Measurements from ENCODE around the gene HCN2. TPM values are rescaled to one million over a fixed set of nuclear protein-coding genes. Genes with fewer than 3 reads are reported as not detected.

Gene HCN2
- total and polyA plus RNA-seq, 2 of the 8 experiments (the other 6 are each of a cell fraction or from before 2014, with no cell fraction given): 1.0 to 4.0 TPM

DNA sequence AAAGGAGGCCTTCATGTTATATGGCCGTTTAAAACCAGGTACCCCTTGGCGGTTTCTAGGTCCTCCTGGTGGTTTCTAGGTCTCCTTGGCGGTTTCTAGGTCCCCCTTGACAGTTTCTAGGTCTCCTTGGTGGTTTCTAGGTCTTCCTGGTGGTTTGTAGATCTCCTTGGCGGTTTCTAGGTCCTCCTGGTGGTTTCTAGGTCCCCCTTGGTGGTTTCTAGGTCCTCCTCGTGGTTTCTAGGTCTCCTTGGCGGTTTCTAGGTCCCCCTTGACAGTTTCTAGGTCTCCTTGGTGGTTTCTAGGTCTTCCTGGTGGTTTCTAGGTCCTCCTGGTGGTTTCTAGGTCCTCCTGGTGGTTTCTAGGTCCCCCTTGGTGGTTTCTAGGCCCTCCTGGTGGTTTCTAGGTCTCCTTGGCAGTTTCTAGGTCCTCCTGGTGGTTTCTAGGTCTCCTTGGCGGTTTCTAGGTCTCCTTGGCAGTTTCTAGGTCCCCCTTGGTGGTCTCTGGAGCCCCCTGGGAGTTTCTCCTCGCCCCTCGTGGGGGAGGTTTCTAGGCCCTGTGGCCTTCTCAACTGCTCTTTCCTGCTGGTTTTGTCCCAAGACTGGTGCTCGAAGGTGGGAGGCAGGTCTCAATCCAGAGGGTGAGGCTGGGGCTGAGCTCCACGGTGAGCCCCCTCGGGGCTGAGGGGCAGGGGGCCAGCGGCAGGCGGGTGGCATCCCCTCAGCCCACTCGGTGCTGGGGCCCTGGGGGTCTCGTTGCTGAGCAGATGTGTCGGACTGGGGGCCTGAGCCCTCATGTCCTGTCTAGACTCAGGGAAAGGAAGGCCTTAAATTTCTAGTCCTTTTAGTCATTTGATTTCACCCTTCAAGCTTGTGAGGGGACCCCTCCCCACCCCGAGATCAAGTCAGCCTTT, 8.0 kb downstream of the HCN2 start:
- H4K20me1 ChIP-seq (replicated peaks in 1 of 2; ENCODE audit: control insufficient read depth in 1 of 2, insufficient read depth in 2 of 2, low read length in 2 of 2): peaks cover 0 to 1% of the 10 kb centered on the region in 2 experiments
- H3K79me1 ChIP-seq (ENCODE audit: low read depth, low read length): no peaks in the 10 kb centered on the region
- WGBS, 2 experiments (ENCODE audit: extremely low coverage in 1 of 2, insufficient coverage in 1 of 2, insufficient read length in 1 of 2, insufficient replicate concordance in 2 of 2, low coverage in 1 of 2, low lambda C conversion rate in 2 of 2, missing lambda C conversion rate in 1 of 2): 92% methylated on average over 17 of the region's 18 CpGs; no CpG with 5 or more reads in 1 of the 2 experiments
- no peak overlapping the region for H3K27ac ChIP-seq (ENCODE audit: low read depth, low read length)
- no peak overlapping the region for H3K4me2 ChIP-seq (ENCODE audit: insufficient read depth in 1 of 2, low read depth in 2 of 2, low read length in 2 of 2)
- H2BK12ac ChIP-seq (ENCODE audit: low read depth, low read length): no peak overlapping the region
- FAIRE-seq (no peak), DNase-seq (ENCODE audit: low read depth in 1 of 2, low spot score in 2 of 2) (no peak)
- no peak overlapping the region for H2AK5ac ChIP-seq (ENCODE audit: low read depth, low read length)
- H3K4ac ChIP-seq (replicated peaks; ENCODE audit: insufficient read length, low read depth, low read length): no peak overlapping the region
- H3K79me2 ChIP-seq (ENCODE audit: control insufficient read depth in 1 of 2, insufficient read depth in 2 of 2, low read length in 2 of 2): no peaks in the 10 kb centered on the region
- H3K4me3 ChIP-seq (ENCODE audit: extremely low read depth in 1 of 4, insufficient read depth in 2 of 4, low read depth in 3 of 4, low read length in 4 of 4): no peak overlapping the region
- H3K36me3 ChIP-seq (ENCODE audit: control insufficient read depth in 2 of 4, insufficient read depth in 4 of 4, low read length in 3 of 4): no peaks in the 10 kb centered on the region
- H4K91ac ChIP-seq (replicated peaks; ENCODE audit: insufficient read length, low read length): no peak overlapping the region
- peaks cover 0 to 12% of the 10 kb centered on the region in 2 experiments; a peak in 1 of 4 replicates for H3K9me3 ChIP-seq (ENCODE audit: insufficient read depth in 2 of 2, low read depth in 1 of 2, low read length in 1 of 2)
- no peak overlapping the region for H4K5ac ChIP-seq (ENCODE audit: insufficient read length, low read depth, low read length)
- H2BK20ac ChIP-seq (ENCODE audit: low read length): no peak overlapping the region
- H2AFZ ChIP-seq (ENCODE audit: low read length): no peak overlapping the region
- H2BK5ac ChIP-seq (ENCODE audit: low read depth, low read length): no peak overlapping the region
- H3K56ac ChIP-seq (replicated peaks; ENCODE audit: insufficient read length, low read depth, low read length): no peak overlapping the region
- H3K23me2 ChIP-seq (ENCODE audit: low read depth, low read length): no peaks in the 10 kb centered on the region
- no peak overlapping the region for H3K14ac ChIP-seq (ENCODE audit: insufficient read length)
- no peak overlapping the region for H2BK120ac ChIP-seq (replicated peaks; ENCODE audit: low read depth, low read length)
- POLR2A ChIA-PET (ENCODE audit: partially characterized antibody): interaction anchor here (0.7 to 1.4 kb wide), 2 partner anchors 13 to 15 kb away, joined by 3 to 4 read pairs; no protein-coding TSS in a partner anchor
- H2BK15ac ChIP-seq (ENCODE audit: low read length): no peak overlapping the region
- no peaks in the 10 kb centered on the region for H3K4me1 ChIP-seq (replicated peaks in 1 of 4; ENCODE audit: control insufficient read depth in 3 of 4, insufficient read depth in 4 of 4, low read length in 3 of 4)
- CTCF ChIA-PET (ENCODE audit: partially characterized antibody): interaction anchor here (1.9 to 2.3 kb wide), 2 partner anchors 13 to 20 kb away, joined by 4 to 7 read pairs; no protein-coding TSS in a partner anchor
- peaks cover 0 to 1% (median 0%) of the 10 kb centered on the region in 4 experiments; a peak in 1 of 7 replicates for H3K27me3 ChIP-seq (replicated peaks in 1 of 4; ENCODE audit: control insufficient read depth in 3 of 4, extremely low read depth in 1 of 4, insufficient read depth in 3 of 4, low read length in 3 of 4)
- H3K18ac ChIP-seq (ENCODE audit: extremely low read depth, low read length): no peak overlapping the region
- no peak overlapping the region for H4K8ac ChIP-seq (ENCODE audit: extremely low read depth, insufficient read depth, low read length)
- no peak overlapping the region for H3K23ac ChIP-seq (ENCODE audit: insufficient read length)
- no peak overlapping the region for H3K9ac ChIP-seq (replicated peaks in 1 of 4; ENCODE audit: extremely low read depth in 1 of 4, low read depth in 3 of 4, low read length in 3 of 4)
- TF ChIP-seq SP4 (IDR thresholded peaks at IDR 0.05; ENCODE audit: low read length): peak; percentile 98
- TF ChIP-seq CEBPB (IDR thresholded peaks at IDR 0.05; ENCODE audit: low read depth, low read length): no peak
